Measurements from ENCODE around the gene SLC6A9.

SLC6A9 gene

DNA sequence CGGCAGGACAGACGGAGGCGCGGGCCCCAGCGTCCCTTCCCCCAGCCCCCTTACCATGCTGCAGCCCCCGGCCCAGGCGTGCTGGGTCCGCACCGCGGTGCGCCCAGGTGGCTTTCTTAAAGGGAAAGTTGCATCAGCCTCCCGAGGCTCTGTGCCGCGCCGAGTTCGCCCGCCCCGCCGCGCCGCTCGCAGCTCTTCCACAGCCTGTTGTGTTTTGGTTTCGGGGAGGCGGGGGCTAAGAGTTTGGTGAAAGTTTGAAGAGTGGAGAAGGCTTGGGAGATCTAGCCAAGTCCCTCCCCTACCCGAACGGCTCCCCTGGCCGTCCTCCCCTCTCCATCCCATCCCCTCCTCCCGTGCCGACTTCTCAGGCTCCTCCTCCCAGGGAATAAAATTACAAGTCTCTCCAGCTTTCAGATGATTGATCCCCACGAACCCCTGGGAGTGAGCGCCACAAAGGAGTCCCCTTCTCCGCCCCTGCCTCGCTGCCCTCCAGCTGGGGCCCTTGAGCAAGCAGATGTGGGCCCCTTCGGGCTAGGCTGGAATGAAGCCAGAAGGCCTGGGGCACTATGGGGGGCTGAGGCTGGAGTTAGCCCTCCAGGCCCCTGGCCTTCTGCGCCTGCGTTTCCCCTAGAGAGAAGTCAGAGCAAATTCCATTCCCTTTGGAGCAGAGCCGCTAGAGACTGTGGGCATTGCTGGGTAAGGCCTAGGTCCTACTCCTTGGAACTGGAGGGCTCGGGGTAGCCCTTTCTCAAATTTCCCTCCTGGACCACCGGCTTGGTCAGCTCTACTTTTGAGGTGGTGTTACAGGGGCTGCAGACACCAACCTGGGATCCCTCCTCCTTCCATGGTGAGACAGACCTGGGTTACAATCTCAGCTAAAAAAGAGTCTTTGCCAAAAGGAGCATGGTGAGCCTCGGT is at the start of gene SLC6A9:
TSS of gene SLC6A9 (minus strand) at position 211 of the 918 bp plus-strand sequence. CDS start 7,185 bp downstream, outside the sequence.
- peak; percentile 23 to 40 for DNase-seq

DNA sequence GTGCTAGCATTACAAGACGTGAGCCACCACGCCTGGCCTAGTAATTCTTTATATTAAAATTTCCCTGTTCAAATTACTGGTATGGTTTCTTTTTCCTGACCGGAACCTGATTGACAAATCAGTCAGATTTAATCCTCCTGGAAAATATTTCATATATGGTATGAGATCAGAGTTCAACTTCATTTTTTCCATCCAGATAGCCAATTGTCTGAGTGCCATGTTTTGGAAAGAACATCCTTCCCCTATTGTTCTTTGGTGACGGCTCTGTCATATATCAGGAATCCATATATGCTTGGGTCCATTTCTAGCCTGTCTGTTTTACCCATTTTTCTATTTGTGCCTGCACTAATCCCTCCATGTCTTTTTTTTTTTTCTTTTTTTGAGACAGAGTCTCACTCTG is 48.3 kb upstream of the SLC6A9 start:
- no peak for DNase-seq

DNA sequence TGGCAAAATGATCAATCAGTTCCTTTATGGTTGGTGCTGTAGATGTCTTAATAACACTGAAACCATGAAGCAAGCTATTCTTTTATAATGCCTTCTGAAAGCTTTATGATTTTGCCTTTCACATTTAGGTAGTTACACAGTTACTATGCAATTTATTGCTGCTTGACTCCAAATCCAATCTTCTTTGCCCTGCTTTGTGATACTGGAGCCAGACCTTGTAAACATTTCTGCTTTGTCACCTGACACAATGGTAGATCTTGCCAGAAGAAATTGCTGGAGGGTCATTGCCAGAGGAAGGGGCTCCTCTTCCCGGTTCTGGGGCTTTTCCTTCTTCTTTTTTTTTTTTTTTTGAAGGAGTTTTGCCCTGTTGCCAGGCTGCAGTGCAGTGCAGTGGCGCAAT is 46.8 kb upstream of the SLC6A9 start:
- DNase-seq = no peak

DNA sequence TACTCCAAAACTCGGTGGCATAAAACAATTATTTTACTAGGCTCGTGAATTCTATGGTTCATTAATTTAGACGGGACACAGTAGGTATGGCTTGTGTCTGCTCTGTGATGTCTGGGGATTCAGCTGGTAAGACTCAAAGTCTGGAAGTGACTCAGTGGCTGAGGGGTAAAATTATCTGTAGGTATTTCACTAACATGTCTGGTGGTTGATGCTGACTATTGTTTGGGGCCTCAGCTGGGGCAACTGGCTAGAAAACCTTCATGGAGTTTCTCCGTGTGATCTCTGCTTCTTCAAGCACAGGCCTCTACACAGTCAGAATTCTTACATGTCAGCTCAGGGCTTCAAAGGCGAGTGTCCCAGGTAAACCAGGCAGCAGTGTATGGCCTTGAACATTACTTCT is 46.2 kb upstream of the SLC6A9 start:
- no peak for DNase-seq

DNA sequence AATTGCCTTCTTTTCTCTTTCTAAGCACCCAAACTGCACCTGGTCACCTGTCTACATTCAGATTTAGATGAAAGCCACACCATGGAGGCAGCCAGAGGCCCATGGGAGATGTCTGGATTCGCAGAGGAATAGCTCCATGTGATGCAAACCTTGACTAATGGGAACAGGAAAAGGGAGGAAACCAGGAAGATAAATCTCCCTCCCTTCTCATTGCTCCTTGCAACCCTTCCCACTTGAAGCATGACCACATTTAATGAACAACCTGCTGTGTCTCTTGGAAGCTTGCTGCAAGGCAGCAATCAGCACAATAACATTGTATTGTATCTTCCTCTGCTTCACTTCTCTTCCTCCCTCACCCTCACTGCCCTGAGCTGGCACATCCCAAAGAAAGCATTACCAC is 44.8 kb upstream of the SLC6A9 start:
- DNase-seq = no peak

DNA sequence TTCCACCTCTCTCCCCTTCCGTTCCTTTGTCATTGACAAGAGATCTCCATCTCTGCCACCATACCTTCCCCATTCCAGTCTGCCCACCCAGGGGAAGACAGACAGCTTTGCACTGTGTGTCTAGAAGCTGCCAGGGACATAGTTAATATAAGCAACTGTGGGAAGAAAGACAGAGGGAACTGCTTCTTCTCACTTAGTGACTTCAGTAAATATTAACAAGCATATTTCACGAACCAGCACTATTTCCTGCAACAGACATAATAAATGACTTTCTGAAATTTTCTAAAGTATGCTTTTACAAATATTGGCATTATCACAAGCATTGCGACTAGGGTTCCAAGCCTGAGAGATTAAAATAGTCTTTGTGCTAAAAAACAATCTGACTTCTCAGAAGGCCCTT is 43.2 kb upstream of the SLC6A9 start:
- DNase-seq = no peak

DNA sequence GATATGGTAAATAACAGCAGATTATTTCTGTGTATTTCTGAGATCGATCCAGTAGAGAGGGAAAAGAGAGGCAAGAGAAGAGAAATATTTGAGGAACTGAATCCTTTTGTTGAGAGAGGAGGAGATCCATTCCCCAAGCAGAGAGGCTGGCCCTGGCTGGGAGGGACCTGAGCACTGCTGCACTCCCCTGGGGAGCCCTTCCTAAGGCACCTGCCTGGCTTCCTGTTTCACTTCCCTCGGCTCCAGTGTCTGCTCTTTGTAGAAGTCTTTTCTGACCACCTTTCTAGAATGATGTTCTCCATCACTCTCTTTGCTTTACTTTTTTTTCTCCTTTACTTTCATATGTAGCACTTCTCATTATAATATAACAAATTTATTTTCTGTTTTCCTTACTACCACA is 42.3 kb upstream of the SLC6A9 start:
- DNase-seq = no peak

DNA sequence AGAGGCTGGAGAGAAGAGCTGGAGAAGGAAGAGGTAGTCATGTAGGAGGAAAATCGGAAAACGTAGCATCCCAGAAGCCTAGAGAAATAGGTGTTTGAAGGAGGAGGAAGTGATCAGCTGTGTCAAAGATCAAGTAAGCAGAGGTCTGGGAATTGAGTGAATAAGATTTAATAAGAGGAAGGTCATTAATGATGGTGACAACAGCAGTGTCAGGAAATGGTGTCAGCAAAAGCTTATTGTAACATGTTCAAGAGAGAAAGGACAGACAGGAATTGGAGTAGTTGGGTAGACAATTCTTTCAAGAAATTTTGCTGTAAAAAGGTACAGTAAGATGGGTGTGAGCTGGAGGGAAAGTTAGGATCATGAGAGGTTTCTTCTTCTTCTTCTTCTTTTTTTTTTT is 41.6 kb upstream of the SLC6A9 start:
- DNase-seq = no peak

DNA sequence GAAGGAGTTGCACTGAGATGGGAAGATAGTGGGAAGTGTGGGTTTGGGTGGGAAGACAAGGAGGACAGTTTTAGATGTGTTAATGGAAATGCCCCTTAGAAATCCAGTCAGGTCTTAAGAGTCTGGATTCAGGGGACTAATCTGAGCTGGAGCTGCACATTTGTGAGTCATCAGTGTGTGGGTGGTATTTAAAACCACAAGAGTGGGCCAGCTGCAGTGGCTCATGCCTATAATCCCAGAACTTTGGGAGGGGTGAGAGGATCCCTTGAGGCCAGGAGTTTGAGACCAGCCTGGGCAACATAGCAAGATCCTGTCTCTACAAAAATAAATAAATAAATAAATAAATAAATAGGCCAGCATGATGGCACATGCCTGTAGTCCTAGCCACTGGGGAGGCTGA is 40.9 kb upstream of the SLC6A9 start:
- DNase-seq = no peak

DNA sequence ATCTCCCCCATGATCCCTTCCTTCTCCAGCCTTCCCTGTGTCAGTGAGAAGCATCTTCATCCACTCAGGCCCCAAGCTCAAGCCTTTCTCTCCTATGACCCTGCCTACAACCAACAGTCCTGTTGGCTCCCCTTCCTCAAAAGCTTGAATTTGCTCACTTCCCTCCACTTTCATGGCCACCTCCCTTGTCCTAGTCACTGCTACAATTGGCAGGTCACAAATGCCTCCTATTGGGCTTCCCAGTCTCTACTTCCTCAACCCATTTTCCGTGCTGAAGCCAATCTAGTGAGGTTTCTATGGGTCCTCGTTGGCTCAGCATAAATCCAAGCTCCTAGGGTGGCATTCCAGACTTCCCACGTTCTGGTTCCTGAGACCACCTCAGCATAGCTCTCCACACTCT is 40.2 kb upstream of the SLC6A9 start:
- no peak for DNase-seq

DNA sequence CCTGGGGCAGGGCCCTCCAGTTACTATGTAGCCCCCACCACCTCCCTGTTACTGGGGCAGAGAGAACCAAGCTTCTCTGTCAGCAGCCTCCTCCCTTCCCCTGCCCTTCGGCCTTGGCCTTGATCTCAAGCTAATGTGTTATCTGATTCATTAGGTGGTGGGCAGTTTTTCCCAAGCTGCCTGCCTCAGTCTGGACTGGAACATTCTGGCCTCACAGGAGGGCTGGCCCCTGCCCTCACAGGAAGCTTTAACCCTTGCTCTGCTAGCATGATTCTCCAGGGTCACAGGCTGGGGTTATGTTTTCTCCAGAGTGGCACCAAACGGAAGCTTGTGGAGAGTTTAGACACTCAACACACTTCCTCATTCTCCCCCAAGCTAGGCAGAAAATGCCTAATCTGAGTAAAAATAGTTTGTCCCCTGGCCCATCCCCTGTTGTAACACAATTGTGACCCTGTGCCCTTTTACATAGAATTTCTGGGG is 37.2 kb upstream of the SLC6A9 start:
- no peak for DNase-seq

DNA sequence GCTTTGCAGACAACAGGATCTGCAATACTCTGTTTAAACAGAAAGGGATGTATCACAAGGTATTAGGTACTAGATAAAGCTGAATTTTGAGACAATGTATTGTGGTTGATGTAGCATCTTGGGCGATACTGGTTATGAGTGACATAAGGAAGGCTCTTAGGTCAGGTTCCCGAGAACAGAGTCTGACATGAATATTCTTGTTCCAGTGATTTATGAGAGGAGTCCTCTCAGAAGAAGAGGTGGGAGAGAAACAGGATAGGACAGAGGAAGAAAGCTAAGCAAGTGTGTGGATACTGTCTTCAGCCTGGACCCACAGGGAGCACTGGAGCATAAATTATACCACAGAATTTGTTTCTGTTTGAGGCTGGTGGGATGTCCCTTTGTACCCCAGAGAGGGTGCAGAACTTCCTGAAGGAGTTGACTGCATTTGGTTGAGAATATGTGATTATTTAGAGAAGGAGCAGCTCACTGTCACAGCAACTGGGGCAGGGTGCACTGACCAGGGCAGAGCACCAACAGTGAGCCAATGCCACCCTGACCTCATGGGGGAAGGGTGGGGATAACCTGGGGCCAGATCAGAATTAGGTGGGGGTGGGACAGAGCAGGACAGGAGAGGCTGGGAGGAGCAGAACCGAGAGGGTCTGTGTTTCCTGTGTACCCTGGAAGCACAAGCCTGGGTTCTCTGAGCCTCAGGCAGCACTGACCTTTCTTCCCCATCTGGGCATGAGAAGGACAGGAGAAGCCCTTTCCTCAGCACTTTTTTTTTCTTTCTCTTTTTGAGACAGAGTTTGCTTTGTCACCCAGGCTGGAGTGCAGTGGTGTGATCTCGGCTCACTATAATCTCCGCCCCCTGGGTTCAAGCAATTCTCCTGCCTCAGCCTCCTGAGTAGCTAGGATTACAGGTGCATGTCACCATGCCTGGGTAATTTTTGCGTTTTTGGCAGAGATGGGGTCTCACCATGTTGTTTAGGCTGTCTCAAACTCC is 36.3 kb upstream of the SLC6A9 start:
- DNase-seq = no peak

DNA sequence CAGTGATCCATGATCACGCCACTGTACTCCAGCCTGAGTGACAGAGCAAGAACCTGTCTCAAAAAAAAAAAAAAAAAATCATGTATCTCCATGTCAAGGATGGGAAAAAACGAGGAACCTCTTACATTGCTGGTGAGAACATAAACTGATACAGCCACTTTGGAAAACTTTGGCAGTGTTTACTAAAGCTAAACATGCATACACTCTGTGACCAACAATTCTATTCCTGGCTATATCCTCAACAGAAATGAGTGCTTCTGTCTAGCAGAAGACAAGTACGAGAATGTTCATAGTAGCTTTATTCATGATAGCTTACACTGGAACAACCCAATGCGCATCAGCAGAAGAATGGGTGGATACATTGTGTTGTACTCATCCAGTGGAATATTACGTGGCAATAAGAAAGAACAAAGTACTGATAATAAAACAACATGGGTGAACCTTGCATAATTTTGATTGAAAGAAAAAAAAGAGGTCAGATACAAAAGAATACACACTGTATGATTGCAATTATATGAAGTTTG is 31.5 kb upstream of the SLC6A9 start:
- no peak for DNase-seq

DNA sequence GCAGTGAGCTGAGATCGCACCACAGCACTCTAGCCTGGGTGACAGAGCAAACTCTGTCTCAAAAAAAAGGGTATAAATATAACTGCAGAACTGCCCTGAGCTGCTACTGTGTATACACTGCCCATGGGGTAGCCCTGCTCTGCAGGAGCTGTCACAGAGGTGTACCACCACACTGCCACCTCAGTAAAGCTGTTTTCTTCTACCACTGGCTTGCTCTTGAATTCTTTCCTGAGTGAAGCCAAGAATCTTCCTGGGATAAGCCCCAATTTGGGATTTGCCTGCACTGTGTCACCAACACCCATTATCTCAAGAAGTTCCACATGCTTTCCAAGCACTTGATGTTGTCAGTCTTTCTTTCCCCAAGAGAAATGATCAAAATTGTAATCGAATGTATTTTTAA is 30.6 kb upstream of the SLC6A9 start:
- DNase-seq = no peak

DNA sequence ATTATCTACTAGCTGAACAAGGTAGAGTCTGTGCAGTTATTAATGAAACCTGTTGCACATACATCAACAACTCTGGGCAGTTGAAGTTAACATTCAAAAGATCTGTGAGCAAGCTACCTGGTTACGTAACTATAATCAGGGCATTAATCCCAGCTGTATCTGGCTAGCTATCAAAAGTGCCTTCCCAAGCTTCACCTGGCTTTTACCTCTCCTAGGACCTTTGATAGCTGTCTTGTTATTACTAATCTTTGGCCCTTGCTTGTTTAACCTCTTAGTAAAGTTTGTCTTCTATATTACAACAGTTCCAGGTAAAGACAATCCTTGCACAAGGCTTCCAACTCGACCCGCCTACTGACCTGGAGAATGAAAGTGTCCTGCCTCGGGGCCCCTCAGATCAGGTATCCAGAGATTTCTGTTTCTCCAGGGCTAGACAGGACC is 29.6 kb upstream of the SLC6A9 start:
- DNase-seq = no peak

DNA sequence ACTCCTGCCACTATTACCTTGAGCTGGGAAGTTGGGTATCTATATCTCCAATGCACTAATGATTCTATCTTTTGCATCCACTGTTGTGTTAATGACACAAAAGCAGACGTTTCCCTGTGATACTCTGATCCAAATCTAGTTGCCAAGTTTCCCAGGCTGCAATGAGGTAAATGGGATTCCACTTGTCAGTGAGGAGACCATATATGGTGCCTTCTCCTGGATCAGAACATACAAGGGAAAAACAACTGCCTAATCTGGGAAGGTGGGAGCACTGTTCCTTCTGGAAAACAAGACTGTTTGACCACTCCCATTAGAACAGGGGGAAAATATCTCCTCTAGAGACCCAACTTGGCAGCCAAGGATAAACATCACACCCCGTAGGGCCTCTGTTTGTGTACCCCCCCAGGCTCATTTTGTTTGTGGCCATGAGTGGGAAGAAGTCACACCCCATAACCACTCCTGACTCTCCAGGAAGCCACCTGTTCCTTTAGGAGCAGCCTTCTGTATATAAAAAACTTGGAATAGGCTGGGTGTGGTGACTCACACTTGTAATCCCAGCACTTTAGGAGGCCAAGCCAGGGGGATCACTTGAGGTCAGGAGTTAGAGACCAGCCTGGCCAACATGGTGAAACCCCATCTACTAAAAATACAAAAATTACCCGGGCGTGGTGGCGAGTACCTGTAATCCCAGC is 28.5 kb upstream of the SLC6A9 start:
- no peak for DNase-seq

DNA sequence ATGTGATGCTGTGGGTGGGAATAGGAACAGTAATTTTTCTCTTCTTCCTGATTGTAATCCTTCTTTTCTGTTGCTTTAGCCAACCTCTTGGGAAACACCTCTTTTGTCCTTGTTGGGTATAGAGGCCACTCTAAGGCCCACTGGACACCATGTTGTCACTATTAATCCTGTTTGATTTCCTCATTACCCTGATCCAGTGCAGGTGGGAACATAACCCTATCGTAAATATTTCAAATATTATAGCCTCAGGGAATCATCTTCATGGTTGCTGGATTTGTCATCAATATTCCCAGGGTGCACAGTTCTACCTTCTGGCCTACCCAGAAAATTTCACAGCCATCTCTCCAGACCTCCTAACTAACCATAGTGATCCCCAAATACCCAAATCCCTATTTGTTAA is 27.9 kb upstream of the SLC6A9 start:
- no peak for DNase-seq

DNA sequence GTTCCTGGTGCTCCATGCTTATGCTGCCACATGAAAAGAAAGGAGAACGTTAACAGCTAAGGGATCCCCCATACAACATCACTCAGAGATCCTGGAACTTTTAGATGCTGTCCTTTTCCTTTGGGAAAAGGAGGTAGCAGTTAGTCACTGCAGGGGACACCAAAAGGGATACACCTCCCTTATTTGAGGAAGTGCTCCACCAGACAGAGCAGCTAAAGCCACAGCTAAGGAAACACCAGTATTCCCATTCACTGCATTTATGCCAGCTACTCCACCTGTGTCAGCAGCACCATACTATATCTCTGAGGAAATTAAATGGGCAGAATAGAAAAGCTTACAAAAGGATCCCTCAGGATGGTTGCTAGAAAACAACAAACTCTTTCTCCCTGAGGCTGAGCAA is 26.0 kb upstream of the SLC6A9 start:
- no peak for DNase-seq

DNA sequence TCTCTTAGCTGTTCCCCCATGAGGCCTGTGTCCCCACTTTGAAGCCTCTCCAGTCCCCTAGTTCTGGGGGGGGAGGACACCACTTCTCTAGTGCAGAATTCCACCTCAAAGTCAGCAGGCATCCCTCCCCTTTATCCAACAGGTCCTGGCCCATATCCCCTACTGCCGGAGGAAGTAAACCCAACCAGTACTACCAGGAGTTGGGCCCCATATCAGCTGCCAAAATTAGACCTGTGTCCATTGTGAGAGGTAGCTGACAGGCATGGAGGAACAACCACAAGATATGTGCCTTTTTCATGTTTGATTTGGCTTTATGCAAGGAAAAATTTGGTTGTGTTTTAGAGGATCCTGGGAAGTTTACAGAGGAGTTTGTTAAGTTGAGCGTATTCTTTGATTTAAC is 22.1 kb upstream of the SLC6A9 start:
- DNase-seq = no peak

DNA sequence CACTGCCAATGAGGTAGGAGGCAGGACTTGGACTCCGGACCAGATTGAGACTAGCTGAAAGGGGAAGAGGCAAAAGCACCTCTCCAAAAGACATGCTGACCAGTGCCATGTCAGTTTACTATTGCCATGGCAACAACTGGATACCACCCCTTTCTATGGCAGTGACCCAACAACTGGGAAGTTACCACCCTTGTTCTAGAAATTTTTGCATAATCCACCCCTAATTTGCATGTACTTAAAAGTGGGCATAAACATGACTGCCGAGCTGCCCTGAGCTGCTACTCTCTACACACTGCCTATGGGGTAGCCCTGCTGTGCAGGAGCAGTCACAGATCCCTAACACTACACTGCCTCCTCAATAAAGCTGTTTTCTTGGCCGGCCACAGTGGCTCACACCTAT is 19.0 kb upstream of the SLC6A9 start:
- DNase-seq = no peak

DNA sequence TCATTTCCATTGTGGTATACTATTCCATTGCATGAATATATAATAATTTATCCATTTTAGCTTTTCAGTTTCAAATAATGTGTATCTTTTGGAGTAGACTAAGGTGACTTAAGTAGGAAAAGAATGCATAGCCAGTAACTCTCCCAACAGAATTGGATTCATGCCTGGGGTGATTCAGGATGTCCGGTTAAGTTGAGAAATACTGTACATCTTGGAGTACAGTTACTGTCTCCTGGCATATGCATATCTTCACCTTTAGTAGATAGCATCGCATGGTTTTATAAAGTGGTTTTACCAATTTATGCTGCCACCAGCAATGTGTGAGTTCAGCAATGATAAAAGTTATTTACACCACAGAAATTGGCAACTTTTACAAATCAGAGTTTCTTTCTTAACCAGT is 18.6 kb upstream of the SLC6A9 start:
- DNase-seq = no peak

DNA sequence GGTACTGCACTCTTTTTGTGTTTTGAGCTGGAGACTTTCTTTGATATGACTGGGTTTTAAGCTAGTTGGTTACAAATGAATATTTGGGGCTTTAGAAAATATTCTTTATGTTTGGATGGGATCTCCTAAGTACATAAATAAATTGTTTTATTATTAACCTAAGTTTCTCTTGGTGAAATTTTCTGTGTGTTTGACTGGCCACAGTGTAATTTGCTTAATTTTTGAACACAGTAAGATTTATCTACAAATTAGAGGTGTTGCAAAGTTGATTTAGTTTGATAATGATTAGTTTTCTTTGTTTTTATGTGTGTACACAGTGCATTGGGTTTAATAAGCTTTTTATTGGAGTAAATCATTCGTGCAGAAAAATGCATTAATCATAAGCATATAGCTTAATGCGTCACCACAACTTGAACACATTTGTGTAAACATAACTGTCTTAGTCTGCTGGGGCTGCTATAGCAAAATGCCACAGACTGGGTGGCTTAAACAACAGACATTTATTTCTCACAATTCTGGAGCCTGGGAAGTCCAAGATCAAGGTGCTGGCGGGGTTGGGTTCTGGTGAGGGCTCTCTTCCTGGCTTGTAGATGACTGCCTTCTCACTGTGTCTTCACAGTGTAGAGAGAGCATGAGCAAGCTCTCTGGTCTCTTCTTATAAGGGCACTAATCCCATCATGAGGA is 17.4 kb upstream of the SLC6A9 start:
- no peak for DNase-seq
